Measurements from ENCODE around the gene DLK1.

The DLK1 gene

GRCh38 chr14:100778526-100778882, 51.8 kb downstream of the DLK1 start:
- Histone ChIP-seq H3K79me2 (ENCODE audit: control insufficient read depth, insufficient read depth, low read length, unreplicated experiment) (no peaks in the 10 kb centered on the region), H3K27me3 (ENCODE audit: insufficient read depth, low read length) (peaks cover 18% of the 10 kb centered on the region), H3K27ac (ENCODE audit: low read depth, low read length) (no peak overlapping the region), H2AFZ (ENCODE audit: low read length, unreplicated experiment) (no peak overlapping the region), H3K36me3 (ENCODE audit: insufficient read depth, low read length) (no peaks in the 10 kb centered on the region), H3K4me1 (ENCODE audit: control insufficient read depth, insufficient read depth, low read length, unreplicated experiment) (no peaks in the 10 kb centered on the region), H3K4me3 (ENCODE audit: low read depth, low read length) (no peak overlapping the region)

GRCh38 chr14:100778951-100779690, 52.4 kb downstream of the DLK1 start:
- Histone ChIP-seq H3K79me2 (ENCODE audit: control insufficient read depth, insufficient read depth, low read length, unreplicated experiment) (no peaks in the 10 kb centered on the region), H3K4me1 (ENCODE audit: control insufficient read depth, insufficient read depth, low read length, unreplicated experiment) (no peaks in the 10 kb centered on the region), H3K27ac (ENCODE audit: low read depth, low read length) (no peak overlapping the region), H3K27me3 (ENCODE audit: insufficient read depth, low read length) (peaks cover 13% of the 10 kb centered on the region), H3K36me3 (ENCODE audit: insufficient read depth, low read length) (no peaks in the 10 kb centered on the region), H2AFZ (ENCODE audit: low read length, unreplicated experiment) (no peak overlapping the region), H3K4me3 (ENCODE audit: low read depth, low read length) (no peak overlapping the region)

- no peak overlapping the region for H2AFZ ChIP-seq (ENCODE audit: low read length, unreplicated experiment)
- H3K36me3 ChIP-seq (ENCODE audit: insufficient read depth, low read length) = no peaks in the 10 kb centered on the region
- no peaks in the 10 kb centered on the region for H3K4me1 ChIP-seq (ENCODE audit: control insufficient read depth, insufficient read depth, low read length, unreplicated experiment)
- no peaks in the 10 kb centered on the region for H3K79me2 ChIP-seq (ENCODE audit: control insufficient read depth, insufficient read depth, low read length, unreplicated experiment)
- no peak overlapping the region for H3K4me3 ChIP-seq (ENCODE audit: low read depth, low read length)
- peaks cover 12% of the 10 kb centered on the region for H3K27me3 ChIP-seq (ENCODE audit: insufficient read depth, low read length)
- H3K27ac ChIP-seq (ENCODE audit: low read depth, low read length) = no peak overlapping the region
Observed at GRCh38 chr14:100779691-100780080, 53.0 kb downstream of the DLK1 start.

GRCh38 chr14:100780246-100780645, 53.6 kb downstream of the DLK1 start:
- Histone ChIP-seq H3K4me1 (ENCODE audit: control insufficient read depth, insufficient read depth, low read length, unreplicated experiment) (no peaks in the 10 kb centered on the region), H3K79me2 (ENCODE audit: control insufficient read depth, insufficient read depth, low read length, unreplicated experiment) (no peaks in the 10 kb centered on the region)

GRCh38 chr14:100780646-100781355, 54.1 kb downstream of the DLK1 start:
- Histone ChIP-seq H2AFZ (ENCODE audit: low read length, unreplicated experiment) (no peak overlapping the region), H3K4me3 (ENCODE audit: low read depth, low read length) (no peak overlapping the region), H3K4me1 (ENCODE audit: control insufficient read depth, insufficient read depth, low read length, unreplicated experiment) (no peaks in the 10 kb centered on the region), H3K27ac (ENCODE audit: low read depth, low read length) (no peak overlapping the region), H3K79me2 (ENCODE audit: control insufficient read depth, insufficient read depth, low read length, unreplicated experiment) (no peaks in the 10 kb centered on the region), H3K27me3 (ENCODE audit: insufficient read depth, low read length) (peaks cover 17% of the 10 kb centered on the region), H3K36me3 (ENCODE audit: insufficient read depth, low read length) (no peaks in the 10 kb centered on the region)

More at GRCh38 chr14:100780246-100780645, 53.6 kb downstream of the DLK1 start:
- H3K27me3 ChIP-seq (ENCODE audit: insufficient read depth, low read length) = peaks cover 12% of the 10 kb centered on the region
- H3K4me3 ChIP-seq (ENCODE audit: low read depth, low read length) = no peak overlapping the region
- no peak overlapping the region for H3K27ac ChIP-seq (ENCODE audit: low read depth, low read length)
- H3K36me3 ChIP-seq (ENCODE audit: insufficient read depth, low read length) = no peaks in the 10 kb centered on the region
- H2AFZ ChIP-seq (ENCODE audit: low read length, unreplicated experiment) = no peak overlapping the region

GRCh38 chr14:100781952-100782351, 55.3 kb downstream of the DLK1 start:
- Histone ChIP-seq H3K27me3 (ENCODE audit: insufficient read depth, low read length) (peaks cover 17% of the 10 kb centered on the region), H3K4me1 (ENCODE audit: control insufficient read depth, insufficient read depth, low read length, unreplicated experiment) (no peaks in the 10 kb centered on the region), H3K27ac (ENCODE audit: low read depth, low read length) (no peak overlapping the region), H2AFZ (ENCODE audit: low read length, unreplicated experiment) (no peak overlapping the region), H3K79me2 (ENCODE audit: control insufficient read depth, insufficient read depth, low read length, unreplicated experiment) (no peaks in the 10 kb centered on the region), H3K36me3 (ENCODE audit: insufficient read depth, low read length) (no peaks in the 10 kb centered on the region), H3K4me3 (ENCODE audit: low read depth, low read length) (no peak overlapping the region)

- no peak overlapping the region for H2AFZ ChIP-seq (ENCODE audit: low read length, unreplicated experiment)
- H3K36me3 ChIP-seq (ENCODE audit: insufficient read depth, low read length) = no peaks in the 10 kb centered on the region
- H3K27ac ChIP-seq (ENCODE audit: low read depth, low read length) = no peak overlapping the region
- H3K79me2 ChIP-seq (ENCODE audit: control insufficient read depth, insufficient read depth, low read length, unreplicated experiment) = no peaks in the 10 kb centered on the region
- H3K4me1 ChIP-seq (ENCODE audit: control insufficient read depth, insufficient read depth, low read length, unreplicated experiment) = no peaks in the 10 kb centered on the region
- no peak overlapping the region for H3K4me3 ChIP-seq (ENCODE audit: low read depth, low read length)
- H3K27me3 ChIP-seq (ENCODE audit: insufficient read depth, low read length) = peaks cover 17% of the 10 kb centered on the region
Observed at GRCh38 chr14:100782516-100783320, 56.0 kb downstream of the DLK1 start.

GRCh38 chr14:100783630-100784370, 57.1 kb downstream of the DLK1 start:
- H3K4me1 ChIP-seq (ENCODE audit: control insufficient read depth, insufficient read depth, low read length, unreplicated experiment) = no peaks in the 10 kb centered on the region
- H3K36me3 ChIP-seq (ENCODE audit: insufficient read depth, low read length) = no peaks in the 10 kb centered on the region
- H3K27ac ChIP-seq (ENCODE audit: low read depth, low read length) = no peak overlapping the region
- no peaks in the 10 kb centered on the region for H3K79me2 ChIP-seq (ENCODE audit: control insufficient read depth, insufficient read depth, low read length, unreplicated experiment)
- no peak overlapping the region for H3K4me3 ChIP-seq (ENCODE audit: low read depth, low read length)
- H3K27me3 ChIP-seq (ENCODE audit: insufficient read depth, low read length) = peaks cover 16% of the 10 kb centered on the region
- no peak overlapping the region for H2AFZ ChIP-seq (ENCODE audit: low read length, unreplicated experiment)

GRCh38 chr14:100784523-100785337, 58.0 kb downstream of the DLK1 start:
- no peak overlapping the region for H3K27ac ChIP-seq (ENCODE audit: low read depth, low read length)
- no peaks in the 10 kb centered on the region for H3K79me2 ChIP-seq (ENCODE audit: control insufficient read depth, insufficient read depth, low read length, unreplicated experiment)
- H3K27me3 ChIP-seq (ENCODE audit: insufficient read depth, low read length) = peaks cover 13% of the 10 kb centered on the region; the same call in 1 of the 2 replicates
- H3K4me3 ChIP-seq (ENCODE audit: low read depth, low read length) = no peak overlapping the region
- no peaks in the 10 kb centered on the region for H3K36me3 ChIP-seq (ENCODE audit: insufficient read depth, low read length)
- H2AFZ ChIP-seq (ENCODE audit: low read length, unreplicated experiment) = no peak overlapping the region
- H3K4me1 ChIP-seq (ENCODE audit: control insufficient read depth, insufficient read depth, low read length, unreplicated experiment) = no peaks in the 10 kb centered on the region

- Histone ChIP-seq H3K27ac (ENCODE audit: low read depth, low read length) (no peak overlapping the region), H2AFZ (ENCODE audit: low read length, unreplicated experiment) (no peak overlapping the region), H3K79me2 (ENCODE audit: control insufficient read depth, insufficient read depth, low read length, unreplicated experiment) (no peaks in the 10 kb centered on the region), H3K4me3 (ENCODE audit: low read depth, low read length) (no peak overlapping the region), H3K4me1 (ENCODE audit: control insufficient read depth, insufficient read depth, low read length, unreplicated experiment) (no peaks in the 10 kb centered on the region), H3K36me3 (ENCODE audit: insufficient read depth, low read length) (no peaks in the 10 kb centered on the region), H3K27me3 (ENCODE audit: insufficient read depth, low read length) (peaks cover 15% of the 10 kb centered on the region)
Observed at GRCh38 chr14:100785338-100785615, 58.6 kb downstream of the DLK1 start.
